HepG2 (cell line): ENCODE measurements around the gene GIPC3. TPM values are rescaled to one million over a fixed set of nuclear protein-coding genes. Genes with fewer than 3 reads are reported as not detected.

Experiments
- ATAC-seq: fragments of 200-7000 bp; cut with Tn5 transposase; 3 replicates; pipeline ENCODE4 v1.9.1; 2020; ENCODE audit warnings: mild to moderate bottlenecking, moderate library complexity
- BruUV-seq: library from RNA; stranded (reverse); fragments of 400-500 nt; replicated peaks from 2 replicates; lab custom pipeline; 2021; lab: Mats Ljungman, UMichigan
- CTCF ChIA-PET: fragments of 300-600 bp; formaldehyde crosslinking; extraction: SDS; loops from one replicate; lab custom pipeline; 2021; ENCODE audit warnings: low total read pairs, inconsistent platforms, low intra/inter-chr PET ratio; lab: Yijun Ruan, JAX
- POLR2A ChIA-PET: fragments of 350-600 bp; sonication (Branson Sonifier 250); formaldehyde crosslinking; loops from one replicate; lab custom pipeline; 2020; ENCODE audit warnings: antibody characterized with exemption, inconsistent platforms; lab: Yijun Ruan, JAX
- DNase-seq: peaks from one replicate; pipeline ENCODE4 v3.0.0-alpha.2; 2015; ENCODE audit warnings: low spot score
- FAIRE-seq: peaks from 3 replicates; lab custom pipeline; 2011; peaks lifted over from hg19 to GRCh38; lab: Jason Lieb, UNC
- H2AFZ ChIP-seq: one replicate; pipeline ENCODE4 v1.6.1; 2011; ENCODE audit warnings: low read length, inconsistent platforms
- H3K27ac ChIP-seq: fragments of 300-600 bp; 3 replicates; pipeline ENCODE4 v1.8.0; 2011; ENCODE audit warnings: mixed run types, mild to moderate bottlenecking, mixed read lengths, low read length, inconsistent platforms; ENCODE audit not compliant: insufficient read depth; ENCODE audit errors: extremely low read length
- H3K27me3 ChIP-seq, 2 experiments: fragments of 200-600 bp in 1 of 2; 2 replicates in 1 of 2; 3 replicates in 1 of 2; pipeline versions ENCODE4 v1.6.0 to v1.8.0; 2011; ENCODE audit warnings: low read length in 2 of 2, mild to moderate bottlenecking in 2 of 2, moderate library complexity in 2 of 2, inconsistent platforms in 1 of 2; ENCODE audit not compliant: insufficient read depth in 2 of 2, control insufficient read depth in 1 of 2
- H3K36me3 ChIP-seq, 2 experiments: fragments of 200-600 bp in 1 of 2; replicated peaks in 1 of 2; 2 replicates in 1 of 2; 3 replicates in 1 of 2; pipeline versions ENCODE4 v1.5.1 to v1.8.0; 2011; ENCODE audit warnings: low read length in 2 of 2, inconsistent platforms in 1 of 2; ENCODE audit not compliant: insufficient read depth in 2 of 2, control insufficient read depth in 1 of 2
- H3K4me1 ChIP-seq: 2 replicates; pipeline ENCODE4 v1.5.1; 2012; ENCODE audit warnings: low read length, inconsistent platforms; ENCODE audit not compliant: insufficient read depth
- H3K4me2 ChIP-seq: 2 replicates; pipeline ENCODE4 v1.6.0; 2011; ENCODE audit warnings: low read depth, low read length, inconsistent platforms
- H3K4me3 ChIP-seq, 3 experiments: fragments of 200-600 bp in 1 of 3; sonication (generic), shearing (Covaris generic) in 1 of 3; replicated peaks in 1 of 3; 2 replicates each; pipeline ENCODE4 v1.5.1; 2011 to 2016; ENCODE audit warnings: low read length in 3 of 3, inconsistent platforms in 2 of 3, low read depth in 2 of 3, mild to moderate bottlenecking in 2 of 3, control low read depth in 1 of 3, mixed read lengths in 1 of 3; ENCODE audit not compliant: insufficient read depth in 1 of 3
- H3K79me2 ChIP-seq: one replicate; pipeline ENCODE4 v1.6.1; 2011; ENCODE audit warnings: low read length, inconsistent platforms; ENCODE audit not compliant: insufficient read depth
- H3K9ac ChIP-seq: 2 replicates; pipeline ENCODE4 v1.6.0; 2011; ENCODE audit warnings: mild to moderate bottlenecking, low read depth, low read length, inconsistent platforms; ENCODE audit not compliant: insufficient read depth
- H3K9me3 ChIP-seq: 2 replicates; pipeline ENCODE4 v1.5.1; 2012; ENCODE audit warnings: mild to moderate bottlenecking, low read length
- H4K20me1 ChIP-seq: 2 replicates; pipeline ENCODE4 v1.6.0; 2011; ENCODE audit warnings: inconsistent platforms, mild to moderate bottlenecking, low read length, moderate library complexity; ENCODE audit not compliant: insufficient read depth
- AGO1 ChIP-seq: fragments of 200-400 bp; formaldehyde crosslinking; IDR thresholded peaks from 2 replicates; pipeline ENCODE4 v1.6.1; 2017; ENCODE audit warnings: mild to moderate bottlenecking, low read depth, low read length, moderate library complexity; ENCODE audit not compliant: poor library complexity, severe bottlenecking
- ARNTL ChIP-seq: sonication (generic); formaldehyde crosslinking; IDR thresholded peaks from 2 replicates; pipeline ENCODE4 v1.4.0; 2020; ENCODE audit warnings: mild to moderate bottlenecking, missing genetic modification reagents
- DNMT3B ChIP-seq: conservative IDR thresholded peaks from 2 replicates; pipeline ENCODE4 v1.6.1; 2016; ENCODE audit warnings: missing biosample characterization, control low read depth
- KDM1A ChIP-seq: IDR thresholded peaks from 2 replicates; pipeline ENCODE4 v1.6.1; 2016; ENCODE audit warnings: missing compliant biosample characterization
- KLF9 ChIP-seq: IDR thresholded peaks from 2 replicates; pipeline ENCODE4 v1.6.1; 2016; ENCODE audit warnings: low read depth
- NRL ChIP-seq: sonication (generic); formaldehyde crosslinking; IDR thresholded peaks from 2 replicates; pipeline ENCODE4 v1.5.0; 2020; ENCODE audit warnings: missing genetic modification reagents, mild to moderate bottlenecking, moderate library complexity, borderline replicate concordance
- SRY ChIP-seq: sonication (generic); formaldehyde crosslinking; IDR thresholded peaks from 2 replicates; pipeline ENCODE4 v1.8.0; 2022; ENCODE audit warnings: mild to moderate bottlenecking, missing genetic modification reagents
- SYNCRIP ChIP-seq: fragments of 200-400 bp; formaldehyde crosslinking; IDR thresholded peaks from 2 replicates; pipeline ENCODE4 v1.6.1; 2018; ENCODE audit warnings: mild to moderate bottlenecking, low read depth, low read length; ENCODE audit not compliant: insufficient read depth
- TCF7 ChIP-seq: sonication (generic); IDR thresholded peaks from 2 replicates; pipeline ENCODE4 v1.6.1; 2016; ENCODE audit warnings: antibody characterized with exemption, low read depth
- TOE1 ChIP-seq: sonication (generic); formaldehyde crosslinking; IDR thresholded peaks from 2 replicates; pipeline ENCODE4 v1.4.0; 2020; ENCODE audit warnings: mild to moderate bottlenecking, missing genetic modification reagents
- U2AF2 ChIP-seq: fragments of 200-400 bp; formaldehyde crosslinking; IDR thresholded peaks from 2 replicates; pipeline ENCODE4 v1.6.1; 2017; ENCODE audit warnings: low read depth, mild to moderate bottlenecking, low read length
- ZNF501 ChIP-seq: sonication (generic); formaldehyde crosslinking; IDR thresholded peaks from 2 replicates; pipeline ENCODE4 v1.5.1; 2020; ENCODE audit warnings: mild to moderate bottlenecking, moderate library complexity, missing genetic modification reagents
- ZNF704 ChIP-seq: sonication (generic); formaldehyde crosslinking; IDR thresholded peaks from 2 replicates; pipeline ENCODE4 v1.8.1; 2023; ENCODE audit warnings: mild to moderate bottlenecking, inconsistent platforms, moderate library complexity, missing genetic modification reagents, borderline replicate concordance
- ZNF740 ChIP-seq: sonication (generic); formaldehyde crosslinking; IDR thresholded peaks from 2 replicates; pipeline ENCODE4 v1.4.0; 2020; ENCODE audit warnings: missing genetic modification reagents
- ZNF841 ChIP-seq: sonication (generic); formaldehyde crosslinking; IDR thresholded peaks from 2 replicates; pipeline ENCODE4 v1.8.1; 2023; ENCODE audit warnings: missing genetic modification reagents, borderline replicate concordance
- ZSCAN5A ChIP-seq: sonication (generic); formaldehyde crosslinking; IDR thresholded peaks from 2 replicates; pipeline ENCODE4 v1.8.0; 2022; ENCODE audit warnings: mild to moderate bottlenecking, missing genetic modification reagents, borderline replicate concordance
- WGBS: methylation state at CpG from one replicate; pipeline ENCODE4 v1.1.6; 2017; ENCODE audit warnings: low lambda C conversion rate; 5-methylcytosine and 5-hydroxymethylcytosine counted together
- in situ Hi-C: cut with HindIII; loops from 2 replicates; pipeline ENCODE4 v1.10.0; 2017; ENCODE audit warnings: low pct_unique_long_range_greater_than_20kb; ENCODE audit not compliant: extremely low pct_ligation_motif_present
- intact Hi-C: fragments of 100-400 bp; cut with micrococcal nuclease; formaldehyde crosslinking; loops from one replicate; pipeline ENCODE4 v1.10.0; 2022; ENCODE audit not compliant: unreplicated experiment
- polyA plus RNA-seq, 8 experiments: library from polyadenylated mRNA; depleted of rRNA in 3 of 8; stranded (reverse) in 7 of 8; unstranded in 1 of 8; fragments of >200 nt; fragmentation: Illumina TruSeq in 4 of 8; extraction: Trizol in 4 of 8; gene quantifications; 2 replicates each; pipeline versions ENCODE4 v1.2.1 to v1.2.3, GENCODE V29; 2011 to 2016; ENCODE audit warnings: low read depth in 4 of 8, missing spikeins in 1 of 8, mixed read lengths in 1 of 8; ENCODE audit not compliant: insufficient read depth in 1 of 8
- total RNA-seq, 5 experiments: library from RNA; depleted of rRNA; stranded (reverse); fragments of >200 nt; fragmentation: Illumina TruSeq; extraction: Trizol; gene quantifications; 2 replicates each; pipeline ENCODE4 v1.2.3, GENCODE V29; 2016; ENCODE audit warnings: low read depth in 1 of 5
- TF ChIP-seq, protein P1 (sequence below): sonication (generic); formaldehyde crosslinking; conservative IDR thresholded peaks from 2 replicates; pipeline ENCODE4 v1.4.0; 2020; ENCODE audit warnings: missing genetic modification reagents

The GIPC3 gene
- total and polyA plus RNA-seq, 2 of the 13 experiments (the other 11 are each of a cell fraction or from before 2014, with no cell fraction given): 0.05 TPM; not detected in 1

DNA sequence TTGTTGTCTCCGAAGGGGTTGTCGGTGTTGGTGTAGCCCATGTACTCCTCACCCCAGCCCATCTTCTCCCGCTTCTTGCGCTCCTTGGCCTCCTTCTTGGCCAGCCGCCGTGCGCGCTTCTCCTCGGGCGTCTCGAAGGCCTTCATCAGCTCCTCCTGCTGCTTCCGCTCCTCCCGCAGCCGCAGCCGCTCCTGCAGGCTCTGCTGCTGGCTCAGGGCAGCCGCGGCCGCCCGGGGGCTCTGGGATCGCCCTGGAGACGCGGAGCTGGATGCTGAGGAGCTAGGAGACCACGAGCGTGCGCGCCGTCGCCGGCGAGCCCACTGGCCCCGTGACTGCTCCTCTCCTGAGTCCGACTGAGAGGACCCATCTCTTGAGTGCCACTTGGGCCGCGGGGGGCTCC is 38.4 kb downstream of the GIPC3 start:
- ChIA-PET CTCF (no interaction called here), POLR2A (no interaction called here)
- Histone ChIP-seq H2AFZ (no peak overlapping the region), H3K4me2 (no peak overlapping the region), H3K9me3 (no peaks in the 10 kb centered on the region), H3K79me2 (peaks cover 20% of the 10 kb centered on the region), H3K4me1 (peaks cover 18% of the 10 kb centered on the region), H4K20me1 (peaks cover 8% of the 10 kb centered on the region; the same call in 1 of the 2 replicates), H3K9ac (no peak overlapping the region), H3K4me3 (no peak overlapping the region), H3K36me3 (peaks cover 4 to 5% of the 10 kb centered on the region in 2 experiments; a peak in 2 of 5 replicates), H3K27ac (no peak overlapping the region)
- intact Hi-C loops: no loop called here
- BruUV-seq: no TSS peak
- in situ Hi-C loops: no loop called here
- 93% methylated on average over 29 of the region's 34 CpGs for WGBS
- ATAC-seq: no peak
- no peak for DNase-seq
- no peak for FAIRE-seq
- TF ChIP-seq KDM1A (CRISPR knock-in tag): no peak
- TF ChIP-seq AGO1: no peak
- no peak for TF ChIP-seq ARNTL (CRISPR knock-in tag)
- TF ChIP-seq TCF7: no peak
- no peak for TF ChIP-seq KLF9 (CRISPR knock-in tag)
- no peak for TF ChIP-seq SRY
- TF ChIP-seq ZNF841 (CRISPR knock-in tag): no peak
- no peak for TF ChIP-seq ZNF704 (CRISPR knock-in tag)
- TF ChIP-seq SYNCRIP: no peak
- TF ChIP-seq, protein P1, sequence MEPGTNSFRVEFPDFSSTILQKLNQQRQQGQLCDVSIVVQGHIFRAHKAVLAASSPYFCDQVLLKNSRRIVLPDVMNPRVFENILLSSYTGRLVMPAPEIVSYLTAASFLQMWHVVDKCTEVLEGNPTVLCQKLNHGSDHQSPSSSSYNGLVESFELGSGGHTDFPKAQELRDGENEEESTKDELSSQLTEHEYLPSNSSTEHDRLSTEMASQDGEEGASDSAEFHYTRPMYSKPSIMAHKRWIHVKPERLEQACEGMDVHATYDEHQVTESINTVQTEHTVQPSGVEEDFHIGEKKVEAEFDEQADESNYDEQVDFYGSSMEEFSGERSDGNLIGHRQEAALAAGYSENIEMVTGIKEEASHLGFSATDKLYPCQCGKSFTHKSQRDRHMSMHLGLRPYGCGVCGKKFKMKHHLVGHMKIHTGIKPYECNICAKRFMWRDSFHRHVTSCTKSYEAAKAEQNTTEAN (CRISPR knock-in tag): no peak
- no peak for TF ChIP-seq DNMT3B
- TF ChIP-seq U2AF2: no peak
- no peak for TF ChIP-seq ZNF740 (CRISPR knock-in tag)
- no peak for TF ChIP-seq NRL (CRISPR knock-in tag)
- no peak for TF ChIP-seq TOE1 (CRISPR knock-in tag)
- TF ChIP-seq ZNF501 (CRISPR knock-in tag): no peak
- TF ChIP-seq ZSCAN5A: no peak
- TF ChIP-seq, all 625 proteins: peak for 0
- no peaks in the 10 kb centered on the region; a peak in 1 of 5 replicates for H3K27me3 ChIP-seq
